Measurements from ENCODE around the gene CD81.

The CD81 gene

GRCh38 chr11:2423157-2424025, 46.3 kb downstream of the CD81 start:
- no peak for DNase-seq

- no peak for DNase-seq
These were observed 47.8 kb downstream of the CD81 start for GRCh38 chr11:2424811-2425495.

- no peak for DNase-seq
These were observed 48.4 kb downstream of the CD81 start for GRCh38 chr11:2425506-2425905.

DNA sequence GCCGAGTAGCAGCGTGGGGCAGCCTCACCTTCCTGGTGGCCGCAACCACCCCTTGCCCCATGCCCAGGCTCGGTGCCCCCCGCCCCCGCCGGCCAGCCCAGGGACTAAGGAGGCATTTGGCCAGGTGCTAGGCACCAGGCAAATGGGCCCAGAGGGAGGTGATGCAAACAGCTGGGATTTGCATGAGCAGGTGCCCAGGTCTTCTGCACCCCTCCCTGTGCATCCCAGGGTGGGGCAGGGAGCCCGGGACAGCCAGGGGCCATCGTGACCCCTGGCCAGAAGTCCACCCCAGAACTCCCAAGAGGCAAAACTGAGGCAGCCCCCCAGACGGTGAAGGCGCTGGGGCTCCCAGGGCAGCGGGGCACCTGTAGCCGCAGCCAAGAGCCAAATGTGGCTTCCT, 49.1 kb downstream of the CD81 start:
- no peak for DNase-seq

DNA sequence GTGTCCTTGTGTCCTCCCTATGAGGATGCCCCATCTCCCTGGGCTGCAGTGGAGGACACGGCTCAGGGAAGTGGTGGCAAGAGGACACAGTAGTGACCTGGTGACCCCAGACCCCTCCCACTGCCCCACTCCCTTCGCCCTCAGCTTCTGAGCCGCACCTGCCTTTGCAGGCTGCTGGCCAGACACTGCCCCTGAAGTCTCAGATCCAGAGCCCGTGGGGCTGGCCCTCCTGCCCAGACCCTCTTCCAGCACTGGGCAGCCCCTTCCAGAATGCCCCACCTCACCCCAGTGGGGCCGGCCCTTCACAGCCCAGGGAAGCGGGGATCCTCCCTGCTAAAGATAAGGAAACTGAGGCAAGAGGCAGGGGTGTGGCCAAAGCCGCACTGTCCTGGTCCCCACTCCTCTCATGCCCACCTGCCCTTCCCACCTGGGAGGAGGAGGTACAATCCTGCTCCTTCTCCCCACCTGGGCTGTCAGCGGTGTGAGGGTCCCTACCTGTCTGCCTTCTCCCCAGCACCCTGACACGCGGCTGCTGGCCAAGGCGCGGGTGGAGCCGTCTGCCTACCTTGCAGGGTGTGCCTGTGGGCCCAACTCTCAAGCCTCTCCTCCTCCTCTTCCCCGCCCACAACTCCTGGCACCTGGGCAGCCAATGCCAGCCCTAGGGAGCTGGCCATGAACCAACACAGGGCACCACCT, 49.9 kb downstream of the CD81 start:
- DNase-seq: no peak

DNA sequence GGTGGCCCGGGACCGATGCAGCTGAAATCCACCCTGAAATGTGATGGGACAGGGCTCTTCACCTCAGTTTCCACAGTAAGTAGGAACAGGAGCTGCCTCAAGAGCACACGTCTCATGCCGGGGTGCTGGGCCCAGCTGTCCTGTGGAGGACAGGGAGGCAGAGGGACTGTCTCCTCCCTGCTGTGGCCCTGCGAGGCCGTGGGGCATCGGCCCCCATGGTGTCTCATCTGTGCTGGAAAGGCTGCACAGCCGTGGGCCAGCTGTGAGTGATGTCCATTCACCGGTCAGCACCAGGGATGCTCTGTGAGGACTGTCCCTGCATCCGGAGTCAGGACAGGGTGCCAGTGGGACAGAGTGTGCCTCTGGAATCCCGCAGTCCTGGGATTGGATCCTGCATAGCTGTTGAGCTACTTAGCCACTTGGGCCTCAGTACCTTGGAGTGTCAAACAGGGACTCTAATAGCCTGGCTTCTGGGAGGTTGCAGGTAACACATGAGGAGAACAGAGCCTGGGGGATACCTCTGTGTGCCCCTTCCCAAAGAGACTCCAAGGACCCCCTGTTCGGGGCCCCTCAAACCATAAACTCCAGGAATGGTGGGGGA, 50.7 kb downstream of the CD81 start:
- no peak for DNase-seq

DNA sequence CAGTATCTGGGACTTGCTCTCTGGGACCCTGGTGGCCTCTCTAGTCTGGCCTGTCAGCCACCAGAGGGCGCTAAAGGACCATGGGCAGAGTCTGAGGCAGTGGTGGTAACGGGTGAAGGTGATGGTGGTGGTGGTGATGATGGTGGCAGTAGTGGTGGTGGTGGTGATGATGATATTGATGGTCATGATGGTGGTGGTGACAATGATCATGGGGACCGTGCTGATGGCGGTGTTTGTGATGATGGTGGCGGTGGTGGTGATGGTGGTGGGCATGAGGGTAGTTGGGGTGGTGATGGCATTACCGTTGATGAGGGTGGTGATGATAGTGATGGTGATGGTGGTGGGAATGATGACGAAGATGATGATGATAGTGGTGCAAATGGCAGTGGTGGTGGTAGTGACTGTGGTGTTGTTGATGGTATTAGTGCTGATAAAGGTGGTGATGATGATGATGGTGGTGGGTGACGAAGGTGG, 51.2 kb downstream of the CD81 start:
- peak; percentile 80 to 87 for DNase-seq

DNA sequence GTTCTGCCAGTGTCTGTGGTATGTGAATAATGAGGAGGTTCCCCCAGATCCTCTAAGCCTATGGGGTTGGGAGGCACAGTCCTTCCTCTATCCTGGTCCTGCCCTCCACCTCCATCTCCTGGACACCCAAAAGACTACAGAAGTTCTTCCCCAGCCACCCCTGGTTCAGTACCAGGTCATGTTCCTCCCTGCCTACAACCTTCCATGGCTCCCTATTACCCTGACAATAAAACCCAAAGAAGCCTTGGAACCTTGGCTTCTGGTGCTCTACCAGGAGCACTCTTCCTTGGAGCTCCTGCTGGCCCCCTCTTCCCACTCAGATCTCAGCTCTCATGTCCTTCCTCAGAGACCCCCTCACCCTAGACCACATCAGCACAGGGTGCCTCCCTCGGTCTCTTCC, 54.3 kb downstream of the CD81 start:
- no peak for DNase-seq

DNA sequence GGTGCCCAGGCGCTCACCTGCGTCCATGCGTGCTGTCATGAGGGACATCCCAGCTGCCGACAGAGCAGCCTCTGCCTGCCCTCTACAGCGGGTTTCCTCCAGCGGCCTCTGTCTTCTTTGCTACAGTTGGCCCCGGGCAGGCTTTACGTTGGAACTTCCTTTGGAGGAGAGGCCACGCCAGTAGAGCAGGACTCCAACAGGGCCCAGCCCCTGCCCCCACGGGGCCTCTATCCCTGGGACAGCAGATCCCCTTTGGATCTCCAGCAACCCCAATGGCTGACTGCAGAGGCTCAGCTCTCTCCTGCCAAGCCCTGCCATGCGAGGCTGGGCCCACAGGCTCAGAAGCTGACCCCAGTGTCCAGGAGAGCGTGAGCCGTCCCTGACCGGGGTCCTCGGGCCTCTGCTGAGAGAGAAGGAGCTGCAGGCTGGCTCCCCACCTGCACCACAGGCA, 55.1 kb downstream of the CD81 start:
- DNase-seq: no peak

GRCh38 chr11:2432628-2433071, 55.5 kb downstream of the CD81 start:
- no peak for DNase-seq

DNA sequence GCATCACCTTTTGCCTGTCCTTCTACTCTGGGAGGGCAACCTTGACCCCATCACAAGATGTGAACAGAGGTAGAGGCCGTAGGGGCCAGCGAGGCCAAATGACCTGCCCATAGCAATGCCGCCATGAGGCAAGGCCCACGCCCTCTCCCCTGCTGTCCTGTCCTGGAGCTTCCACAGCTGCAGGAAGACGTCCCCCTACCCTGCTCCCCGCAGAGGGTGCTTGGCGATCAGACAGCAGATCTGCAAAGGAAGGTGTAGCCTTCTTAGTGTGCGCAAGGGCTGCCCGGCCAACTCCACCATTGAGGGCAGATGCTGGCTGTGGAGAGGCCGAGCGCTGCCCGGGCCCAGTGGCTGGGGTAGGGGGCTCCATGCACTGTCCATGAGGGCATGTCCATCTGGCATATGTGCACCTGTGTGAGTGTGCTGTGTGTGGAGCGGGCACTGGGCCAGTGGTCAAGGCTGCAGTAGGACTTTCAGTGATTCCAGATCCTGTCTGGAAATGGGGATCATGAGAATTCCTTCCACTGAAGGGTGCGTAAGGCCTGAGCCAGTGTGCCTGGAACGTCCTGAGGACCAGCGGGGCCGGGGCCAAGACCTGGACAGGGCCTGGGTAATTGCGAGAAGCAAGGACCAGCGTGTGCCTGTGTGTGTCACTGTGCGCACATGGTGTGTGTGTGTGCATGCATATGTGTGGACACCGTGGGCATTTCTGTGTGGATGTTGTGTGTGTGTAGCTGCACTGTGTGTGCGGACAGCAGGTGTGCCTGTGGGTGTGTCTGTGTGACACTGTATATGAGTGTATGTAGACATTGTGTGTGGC, 56.2 kb downstream of the CD81 start:
- no peak for DNase-seq

DNA sequence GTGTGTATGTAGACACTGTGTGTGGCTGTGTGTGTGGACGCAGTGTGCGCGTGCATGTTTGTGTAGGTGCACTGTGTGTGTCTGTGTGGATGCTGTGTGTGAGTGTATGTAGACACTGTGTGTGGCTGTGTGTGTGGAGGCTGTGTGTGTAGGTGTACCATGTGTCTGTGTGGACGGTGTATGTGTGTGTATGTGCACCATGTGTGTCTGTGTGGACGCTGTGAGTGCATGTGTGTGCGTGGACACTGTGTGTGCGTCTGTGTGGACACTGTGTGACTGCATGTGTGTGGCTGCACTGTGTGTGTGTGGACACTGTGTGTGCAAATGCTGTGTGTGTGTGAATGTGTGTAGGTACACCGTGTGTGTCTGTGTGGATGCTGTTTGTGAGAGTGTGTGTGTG, 56.9 kb downstream of the CD81 start:
- DNase-seq: no peak

- no peak for DNase-seq
These were observed 57.6 kb downstream of the CD81 start for GRCh38 chr11:2434506-2435255.

GRCh38 chr11:2435288-2436012, 58.3 kb downstream of the CD81 start:
- DNase-seq: no peak

DNA sequence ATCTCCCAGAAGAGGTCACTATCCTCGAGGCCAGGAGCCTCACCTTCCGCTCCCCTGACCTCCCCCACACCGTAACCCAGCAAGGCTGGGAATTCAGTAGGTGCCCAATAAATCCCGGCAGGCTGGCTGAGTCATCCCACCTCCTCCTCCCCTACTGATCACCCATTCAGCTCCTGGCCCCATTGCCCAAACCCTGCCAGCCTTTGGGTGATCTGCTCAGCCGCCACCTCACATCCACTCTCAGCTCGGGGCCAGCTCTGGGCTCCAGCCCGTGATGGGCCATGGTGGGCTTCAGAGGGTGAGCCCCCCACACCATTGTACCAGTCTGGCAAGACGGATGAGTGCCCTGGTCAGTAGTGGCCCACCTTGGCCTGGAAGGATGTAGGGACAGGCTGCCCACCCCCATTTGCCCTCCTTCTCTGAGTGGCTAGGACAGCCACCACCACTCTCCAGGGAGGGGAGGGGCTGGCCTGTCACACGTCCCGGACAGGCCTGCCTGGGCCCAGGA, 59.0 kb downstream of the CD81 start:
- DNase-seq: no peak

DNA sequence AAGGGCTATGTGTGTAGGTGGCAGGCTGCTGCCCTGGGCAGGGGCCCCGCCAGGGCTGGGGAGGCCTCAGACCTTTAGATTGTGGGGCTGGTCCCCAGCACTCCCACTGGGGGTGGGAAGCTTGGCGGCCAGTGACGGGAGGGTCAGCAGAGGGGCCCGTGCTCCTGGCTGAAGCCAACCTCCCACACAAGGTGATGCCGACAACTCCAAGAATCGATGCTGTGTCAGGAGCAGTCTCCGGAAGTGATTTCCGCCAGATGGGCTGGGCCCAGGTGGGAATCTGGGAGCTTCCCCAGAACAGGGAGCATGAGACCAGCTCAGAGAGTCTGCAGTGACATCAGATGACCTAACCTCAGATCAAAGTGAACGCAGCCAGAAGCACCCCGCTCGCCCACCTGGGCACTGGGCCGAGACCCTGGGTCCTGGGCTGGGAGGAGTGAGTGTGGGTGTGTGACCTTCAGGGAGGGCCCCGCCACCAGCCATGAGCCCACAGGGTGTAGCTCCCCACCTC, 59.5 kb downstream of the CD81 start:
- no peak for DNase-seq

DNA sequence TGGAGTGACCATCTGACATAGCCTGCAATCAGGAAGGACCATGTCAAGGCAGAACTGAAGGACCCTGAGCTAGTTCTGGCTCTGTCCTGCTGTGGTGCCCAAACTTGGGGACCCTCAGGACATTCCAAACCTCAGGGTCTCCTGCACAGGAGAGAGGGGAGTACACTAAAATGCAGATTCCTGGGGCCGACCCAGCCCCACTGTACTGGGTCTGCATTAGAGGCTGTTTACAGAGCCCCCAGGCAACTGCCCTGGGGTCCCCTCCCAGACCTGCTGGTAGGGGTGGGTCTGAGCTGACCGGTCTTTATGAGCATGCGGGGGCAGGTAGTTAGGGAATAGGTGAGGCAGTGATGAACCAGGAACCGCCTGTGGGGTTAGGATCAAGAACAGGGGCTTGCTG, 60.4 kb downstream of the CD81 start:
- DNase-seq: no peak

DNA sequence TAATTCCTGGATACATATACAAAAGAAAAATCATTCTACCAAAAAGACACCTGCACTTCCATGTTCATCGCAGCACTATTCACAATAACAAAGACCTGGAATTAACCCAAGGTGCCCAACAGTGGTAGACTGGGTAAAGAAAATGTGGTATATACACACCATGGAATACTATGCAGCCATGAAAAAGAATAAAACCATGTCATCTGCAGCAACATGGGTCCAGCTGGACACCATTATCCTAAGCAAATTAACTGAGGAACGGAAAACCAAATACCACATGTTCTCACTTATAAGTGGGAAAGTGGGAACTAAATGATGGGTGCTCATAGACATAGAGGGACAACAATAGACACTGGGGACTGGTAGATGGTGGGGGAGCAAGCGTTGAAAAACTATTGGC, 62.7 kb downstream of the CD81 start:
- no peak for DNase-seq

DNA sequence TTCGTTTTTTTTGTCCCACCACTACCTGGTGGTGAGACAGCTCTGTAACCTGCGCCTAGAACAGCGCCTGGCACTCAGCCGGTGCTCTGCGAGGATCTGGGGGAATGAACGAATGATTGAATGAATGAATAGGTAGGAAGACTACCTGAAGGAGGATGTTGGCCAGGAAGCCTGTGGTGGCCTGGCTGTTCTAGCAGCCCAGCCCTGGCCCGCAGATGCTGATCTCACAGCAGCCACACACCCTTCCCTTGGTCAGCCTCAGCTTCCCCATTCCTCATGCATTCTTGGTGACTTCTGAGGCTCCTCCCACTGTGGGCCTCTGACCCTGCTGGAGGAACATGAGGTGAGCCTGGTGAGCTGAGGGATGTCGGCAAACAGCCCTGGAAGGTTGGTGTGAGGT, 63.5 kb downstream of the CD81 start:
- no peak for DNase-seq

DNA sequence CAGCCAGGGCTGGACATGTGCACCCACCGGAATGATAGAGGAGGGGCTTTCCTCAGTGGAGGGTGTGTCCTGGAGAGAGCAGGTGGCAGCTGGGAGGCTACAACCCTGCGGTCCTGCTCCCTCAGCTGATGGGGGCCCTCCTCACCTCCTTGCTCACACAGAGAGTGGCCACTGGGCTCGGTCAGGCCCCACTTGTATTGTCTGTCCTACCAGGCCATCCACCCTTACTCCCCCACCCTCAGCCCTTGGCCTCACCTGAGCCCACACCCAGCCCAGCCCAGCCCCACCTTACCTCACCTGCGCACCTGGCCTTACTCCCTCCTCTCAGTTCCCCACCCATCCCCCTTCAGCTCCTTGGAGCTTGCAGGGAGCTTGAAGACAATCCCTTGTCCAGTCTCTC, 64.1 kb downstream of the CD81 start:
- DNase-seq: no peak

Data from CD4-positive, alpha-beta T cell treated with Interferon alpha-2 for 1 hour (primary cell).